NCI-H2029 treated with DMSO at 0.1 percent for 48 hours (cell line): ENCODE data around the gene KDM4C.

Experiments used
- DNase-seq: peaks from one replicate; lab custom pipeline; 2025; lab: John Stamatoyannopoulos, UW

The KDM4C gene

DNA sequence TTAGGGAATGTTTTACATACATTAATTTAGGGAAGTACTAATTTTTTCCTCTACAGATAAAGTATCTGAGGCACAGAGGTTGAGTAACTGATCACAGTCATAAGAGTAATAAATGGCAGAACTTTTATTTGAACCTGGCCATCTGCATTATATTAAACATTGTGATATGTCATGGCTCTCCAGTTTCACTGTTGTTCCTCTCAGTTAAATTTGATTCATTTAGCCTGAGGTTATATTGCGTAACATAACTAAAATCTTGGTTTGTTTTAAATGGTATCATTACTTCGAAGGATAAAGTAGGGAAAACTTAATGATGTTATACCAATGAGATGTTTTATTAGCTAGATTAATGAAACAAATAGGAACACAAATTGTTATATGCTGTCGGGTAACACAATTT is 284.4 kb downstream of the KDM4C start:
- DNase-seq = no peak

DNA sequence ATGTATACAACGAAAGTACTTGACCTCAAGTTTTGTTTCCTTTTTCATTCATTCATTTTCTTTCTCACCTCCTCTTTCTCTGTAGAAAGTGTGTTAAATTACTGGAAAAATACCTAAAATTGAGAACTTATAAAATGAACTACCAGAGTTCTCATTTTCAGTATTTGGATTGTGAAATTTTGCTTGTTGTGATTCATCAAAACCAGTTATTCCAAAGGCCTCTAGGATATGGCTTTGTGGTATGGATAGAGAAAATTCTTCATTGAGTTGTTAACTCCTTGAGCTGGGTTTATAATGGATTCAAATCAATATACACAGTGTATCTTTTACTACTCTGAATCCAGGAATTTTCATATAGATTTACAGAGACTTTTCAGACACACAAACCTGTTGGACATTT is 287.6 kb downstream of the KDM4C start:
- DNase-seq = no peak

DNA sequence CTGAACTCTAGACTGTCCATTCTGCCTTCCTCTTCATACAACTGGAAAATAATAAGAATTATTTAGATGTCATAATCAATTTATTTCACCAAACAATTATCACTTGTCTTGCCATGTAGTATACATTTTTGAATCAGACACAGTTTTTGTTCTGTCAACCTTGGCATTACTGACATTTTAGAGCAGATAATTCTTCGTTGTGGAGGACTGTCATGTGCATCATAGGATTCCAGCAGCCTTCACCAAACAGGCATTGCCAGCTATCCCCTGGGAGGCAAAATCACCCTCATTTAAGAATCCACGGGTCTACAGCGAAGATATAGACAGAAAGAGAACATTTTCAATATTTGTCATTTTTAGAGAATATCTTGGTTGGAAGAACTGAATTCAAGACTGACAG is 293.9 kb downstream of the KDM4C start:
- no peak for DNase-seq

DNA sequence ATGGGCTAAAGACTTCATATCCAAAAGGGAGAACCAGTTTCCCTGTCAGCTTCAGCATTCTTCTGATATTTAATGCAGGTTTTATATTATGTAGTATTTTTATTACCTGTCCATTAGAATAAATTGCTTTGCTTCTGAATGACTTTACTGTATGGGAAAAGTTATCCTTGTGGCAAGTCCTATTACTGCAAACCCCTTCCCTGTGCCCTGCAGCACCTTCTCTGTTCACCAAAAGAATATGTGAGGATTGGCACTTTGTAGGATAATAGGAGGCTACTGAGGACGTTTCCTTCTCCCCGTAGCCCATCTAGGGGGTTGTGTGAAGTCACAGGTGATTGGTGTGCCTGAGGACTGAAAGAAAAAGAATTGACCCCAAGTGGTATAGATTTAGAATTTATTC is 296.1 kb downstream of the KDM4C start:
- DNase-seq = no peak

DNA sequence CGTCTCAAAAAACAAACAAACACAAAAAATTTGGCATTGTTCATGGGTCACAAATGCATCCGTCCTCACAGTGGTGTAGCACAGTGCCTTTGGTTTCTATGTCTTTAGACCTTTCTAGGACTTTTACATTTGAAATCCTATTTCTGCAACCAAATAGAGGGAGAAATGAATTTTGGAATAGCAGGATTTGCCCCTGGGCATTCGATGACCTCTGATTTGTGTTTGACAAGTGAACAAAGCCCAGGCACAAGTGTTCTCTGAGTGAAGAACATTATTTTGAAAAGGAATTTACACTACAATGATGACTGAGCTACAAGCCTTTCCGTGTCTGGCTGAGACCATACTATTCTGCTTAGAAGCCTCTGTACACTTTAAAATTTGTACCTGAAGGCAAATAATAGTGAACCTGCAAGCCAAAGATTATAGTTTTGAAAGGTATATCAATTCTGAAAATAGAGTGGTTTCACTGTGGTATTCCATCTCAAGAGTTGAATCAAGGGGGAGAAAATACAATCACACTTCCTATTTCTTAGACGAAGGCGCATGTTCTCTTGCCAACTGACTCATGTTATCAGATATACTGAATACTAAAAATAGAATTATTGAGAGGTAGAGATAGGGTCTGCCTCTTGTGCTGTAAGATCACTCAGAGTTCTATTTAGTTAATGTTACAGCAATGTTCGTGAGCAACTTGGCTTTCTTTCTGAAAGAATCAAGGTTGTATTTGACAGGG is 297.6 kb downstream of the KDM4C start:
- no peak for DNase-seq

DNA sequence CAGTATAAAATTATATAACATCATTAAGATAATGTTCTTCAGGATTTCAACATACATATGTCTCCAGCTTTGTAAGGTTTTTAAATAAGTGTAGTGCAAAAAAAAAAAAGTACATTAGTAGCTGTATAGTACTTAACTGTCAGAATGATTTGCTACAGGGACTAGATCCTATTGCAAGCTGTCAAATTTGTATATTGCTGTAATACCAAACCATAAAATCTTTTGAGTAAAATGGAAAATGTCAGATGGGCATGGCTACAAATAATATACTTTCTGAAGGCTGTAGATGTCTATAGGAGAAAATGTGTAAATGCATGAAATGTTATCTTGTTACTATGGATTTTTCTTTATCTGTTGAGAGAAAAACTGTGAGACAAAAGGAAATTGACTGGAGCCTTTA is 298.5 kb downstream of the KDM4C start:
- no peak for DNase-seq

DNA sequence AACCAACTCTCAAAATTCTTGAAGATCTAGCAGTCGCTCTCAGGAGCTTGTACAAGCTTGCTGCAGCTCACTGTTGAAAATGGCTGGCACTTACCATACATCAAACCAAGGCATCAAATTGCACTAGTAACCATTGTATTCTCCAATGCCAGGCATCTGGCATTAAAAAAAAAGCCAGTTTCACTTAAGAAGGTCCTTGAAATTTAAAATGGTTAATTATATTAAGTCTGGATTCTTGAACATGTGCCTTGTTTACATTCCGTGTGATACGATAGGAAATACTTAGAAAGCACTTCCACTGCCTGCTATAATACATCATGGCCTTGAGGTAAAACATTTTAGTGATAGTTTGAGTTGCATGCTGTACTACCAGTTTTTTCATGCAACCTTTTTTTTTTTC is 300.7 kb downstream of the KDM4C start:
- DNase-seq = no peak

DNA sequence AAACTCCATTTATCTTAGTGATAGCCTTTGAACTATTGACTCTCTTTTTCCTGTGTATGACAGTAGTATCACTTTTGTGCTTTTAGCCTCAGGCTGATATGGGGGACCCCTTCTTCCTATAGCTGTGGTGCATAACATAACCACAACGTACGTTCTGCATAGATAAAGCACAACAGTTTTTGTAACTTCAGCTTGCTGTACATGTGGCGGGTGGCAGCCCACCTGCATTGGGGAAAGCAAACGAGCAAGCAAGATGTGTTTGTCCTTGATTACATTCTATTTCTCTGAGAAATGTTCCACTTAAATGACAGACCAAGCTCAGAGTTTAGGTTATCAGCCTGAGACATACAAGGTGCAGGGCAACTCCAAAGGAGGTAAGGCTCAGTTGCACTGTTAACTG is 309.4 kb downstream of the KDM4C start:
- no peak for DNase-seq

DNA sequence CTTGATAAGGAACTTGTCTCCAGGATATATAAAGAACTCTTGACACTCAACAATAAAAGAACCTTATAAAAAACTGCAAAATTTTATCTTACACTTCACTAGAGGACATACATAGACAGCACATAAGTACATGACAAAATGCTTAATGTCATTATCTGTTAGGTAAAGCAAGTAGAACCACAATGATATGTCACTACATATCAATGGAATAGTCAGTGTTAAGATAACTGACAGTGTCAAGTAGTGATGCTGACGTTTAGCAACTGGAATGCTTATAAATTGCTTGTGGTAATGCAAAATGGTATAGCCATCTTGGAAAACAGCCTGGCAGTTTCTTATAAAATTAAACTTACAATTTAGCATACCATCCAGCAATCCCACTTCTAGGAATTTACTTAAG is 314.1 kb downstream of the KDM4C start:
- no peak for DNase-seq

DNA sequence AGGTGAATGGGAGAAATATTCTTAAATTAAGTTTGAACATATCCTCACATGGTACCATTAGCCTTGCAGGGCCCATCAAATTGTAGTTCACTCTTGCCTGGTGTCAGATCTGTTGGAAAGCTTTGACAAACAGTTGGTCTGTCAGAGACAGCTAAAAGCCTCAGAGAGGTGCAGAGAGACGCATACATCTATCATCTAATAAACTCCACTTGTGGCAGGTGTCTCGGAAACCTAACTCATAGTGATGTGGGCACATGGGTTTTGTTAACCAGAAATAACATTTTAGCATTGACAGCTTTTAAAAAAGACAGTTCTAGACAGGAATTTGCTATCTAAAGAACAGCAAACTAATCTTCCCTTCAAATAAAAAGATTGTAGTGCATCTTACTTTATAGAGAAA is 315.9 kb downstream of the KDM4C start:
- DNase-seq = no peak

DNA sequence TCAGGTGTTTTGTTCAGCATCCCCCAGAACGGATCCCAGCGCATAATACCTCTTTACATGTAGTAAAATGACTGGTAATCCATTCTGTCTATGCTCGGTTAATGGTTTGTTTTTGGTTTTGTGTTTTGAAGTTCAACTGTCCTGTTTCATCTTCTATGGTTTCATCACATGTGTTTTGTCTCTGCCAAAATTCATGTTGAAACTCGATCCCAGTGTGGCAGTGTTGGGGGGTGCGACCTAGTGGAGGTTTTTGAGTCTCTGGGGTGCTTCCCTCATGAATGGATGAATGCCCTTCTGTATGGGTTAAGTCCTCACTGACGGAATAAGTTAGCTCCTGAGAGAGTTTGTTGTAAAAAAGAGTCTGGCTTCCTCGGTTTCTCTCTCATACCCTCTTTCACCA is 317.4 kb downstream of the KDM4C start:
- no peak for DNase-seq

DNA sequence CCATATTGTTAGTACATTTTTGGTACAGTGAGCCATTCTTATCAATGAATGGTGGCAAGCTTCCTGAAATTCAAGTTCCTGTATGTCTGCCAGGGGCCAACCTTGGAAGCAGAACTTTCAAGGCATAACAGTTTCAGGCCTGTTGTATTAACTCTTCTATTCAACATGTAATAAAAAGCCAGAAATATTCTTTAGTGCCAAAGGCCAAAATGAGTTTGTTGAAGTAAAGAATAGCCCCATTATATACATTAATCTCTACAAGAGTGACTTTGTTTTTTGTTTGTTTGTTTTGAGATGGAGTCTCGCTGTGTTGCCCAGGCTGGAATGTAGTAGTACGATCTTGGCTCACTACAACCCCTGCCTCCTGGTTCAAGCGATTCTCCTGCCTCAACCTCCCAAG is 321.3 kb downstream of the KDM4C start:
- DNase-seq = no peak

DNA sequence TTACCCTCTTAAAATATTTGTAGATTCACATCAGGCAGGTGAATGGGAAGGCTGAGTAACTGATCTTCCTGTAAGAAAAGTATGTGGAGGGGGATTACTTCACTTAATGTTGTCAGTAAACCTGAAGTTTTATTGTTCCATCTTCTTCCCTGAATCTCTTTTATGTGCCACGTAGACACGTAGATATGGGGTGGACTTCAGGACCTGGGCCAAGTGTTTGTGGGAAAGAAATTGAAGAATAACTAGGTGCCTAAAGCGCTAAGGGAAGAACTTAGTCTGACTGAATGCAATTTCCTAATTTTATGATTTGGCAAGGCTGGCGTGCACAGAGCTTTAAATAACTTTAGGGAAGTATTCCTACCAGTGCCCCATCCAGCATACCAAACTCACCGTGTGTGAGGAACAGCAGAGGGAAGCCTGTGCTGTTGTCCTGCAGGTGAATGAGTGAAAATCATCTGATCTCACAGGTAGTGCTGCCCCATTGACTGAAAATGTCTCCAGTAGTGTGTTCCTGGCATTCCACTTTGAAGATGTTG is 323.4 kb downstream of the KDM4C start:
- no peak for DNase-seq

DNA sequence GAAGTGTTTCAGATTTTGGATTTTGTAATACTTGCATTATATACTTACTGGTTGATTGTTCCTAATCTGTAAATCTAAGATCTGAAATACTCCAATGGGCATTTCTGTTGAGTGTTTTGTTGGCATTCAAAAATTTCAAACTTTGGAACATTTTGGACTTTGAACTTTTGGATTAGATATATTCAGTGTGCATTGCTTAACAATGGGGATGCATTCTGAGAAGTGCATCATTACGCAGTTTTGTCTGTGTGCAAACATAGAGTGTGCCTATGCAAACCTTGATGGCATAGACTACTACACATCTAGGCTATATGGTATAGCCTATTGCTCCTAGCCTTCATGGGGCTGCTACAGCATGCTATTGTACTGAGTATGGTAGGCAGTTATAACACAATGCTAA is 325.4 kb downstream of the KDM4C start:
- no peak for DNase-seq

DNA sequence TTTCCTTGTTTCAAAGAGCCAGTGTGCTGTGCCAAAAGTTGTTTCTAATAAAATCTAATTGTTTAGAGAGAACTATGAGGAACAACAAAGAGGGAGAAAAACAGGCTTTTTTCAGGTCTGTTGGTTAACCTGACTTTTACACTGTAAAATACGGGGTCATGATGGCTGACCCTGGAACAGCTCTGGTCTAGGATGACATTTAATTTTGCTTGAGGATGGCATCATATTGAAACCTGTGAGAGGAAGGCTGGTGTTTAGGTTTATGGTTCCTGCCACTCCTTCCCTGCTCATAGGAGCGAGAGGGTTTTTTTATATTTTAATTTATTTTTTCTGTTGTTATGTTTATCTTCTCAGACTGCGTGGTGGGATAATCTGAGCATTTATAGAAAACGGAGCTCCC is 327.6 kb downstream of the KDM4C start:
- no peak for DNase-seq

DNA sequence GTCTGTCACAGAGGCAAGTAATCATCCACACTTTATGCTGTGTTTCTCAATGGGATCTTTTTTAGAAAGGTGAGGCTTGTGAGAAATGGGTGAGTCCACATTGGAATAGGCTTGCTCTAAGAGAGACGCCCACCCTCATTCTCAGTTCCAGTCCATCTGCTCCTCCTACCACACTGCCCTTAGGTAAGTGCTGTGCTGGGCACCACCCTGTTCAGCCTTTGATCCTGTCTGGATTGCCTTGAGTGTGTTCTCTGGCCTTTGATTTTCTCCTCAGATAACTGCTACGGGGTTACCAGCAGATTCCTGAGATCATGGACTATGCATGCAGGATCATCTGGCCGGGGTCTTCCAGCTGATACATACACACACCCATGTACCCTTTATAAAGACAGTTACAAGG is 328.6 kb downstream of the KDM4C start:
- no peak for DNase-seq

DNA sequence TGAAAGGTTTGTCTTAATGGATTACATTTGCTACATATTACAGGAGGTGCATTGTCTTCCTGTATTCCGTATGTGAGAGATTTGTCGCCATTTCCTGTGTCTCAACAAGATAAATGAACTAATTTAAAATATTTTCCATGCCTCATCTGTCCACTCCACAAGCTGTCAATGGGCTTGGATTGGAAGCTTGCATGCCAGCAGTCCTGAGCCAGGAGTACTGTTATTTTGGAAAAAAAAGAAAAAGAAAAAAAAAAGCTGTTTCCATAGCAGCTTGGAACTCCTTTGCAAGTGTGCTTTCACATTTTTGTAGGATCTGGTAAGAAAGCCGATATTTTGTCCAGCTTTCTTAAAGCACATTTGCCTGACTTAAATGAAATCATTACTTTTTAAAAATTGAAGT is 330.8 kb downstream of the KDM4C start:
- no peak for DNase-seq

DNA sequence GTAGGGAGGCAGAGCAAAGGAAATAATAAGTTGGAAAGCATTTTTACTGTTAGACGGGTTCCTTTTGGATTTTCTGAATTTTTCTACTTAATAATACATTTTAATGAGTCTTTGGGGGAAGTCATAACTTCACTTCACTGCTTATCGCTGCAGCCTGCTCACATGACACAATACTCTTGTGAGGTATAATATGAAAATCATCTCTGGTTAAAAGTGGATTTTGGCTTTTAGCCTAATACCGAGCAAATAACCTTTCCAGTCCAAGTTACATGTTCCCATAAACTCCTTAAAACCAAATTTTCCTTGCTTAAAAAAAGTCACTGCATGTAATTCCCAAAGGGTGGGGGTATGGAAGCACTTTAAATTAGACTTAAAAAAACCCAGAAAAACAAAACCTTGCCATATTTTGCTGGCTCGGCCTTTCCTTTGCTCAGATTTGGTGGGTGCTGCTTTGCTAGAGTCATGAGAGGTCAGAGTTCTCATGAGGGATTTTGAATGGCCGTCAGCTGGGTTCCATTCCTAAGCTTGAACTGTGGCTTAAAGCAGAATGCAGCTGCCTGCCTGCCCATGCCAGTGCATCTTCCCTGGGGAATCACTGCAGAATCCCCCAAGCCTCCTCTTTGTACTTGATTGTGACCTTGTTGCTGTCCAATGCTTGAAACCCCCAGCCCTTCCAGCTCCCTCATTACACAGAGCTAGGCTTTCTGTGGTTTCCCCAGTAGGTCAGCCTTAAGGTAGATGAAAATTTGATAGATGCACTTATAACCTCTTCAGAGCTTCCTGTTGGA is 331.8 kb downstream of the KDM4C start:
- no peak for DNase-seq

DNA sequence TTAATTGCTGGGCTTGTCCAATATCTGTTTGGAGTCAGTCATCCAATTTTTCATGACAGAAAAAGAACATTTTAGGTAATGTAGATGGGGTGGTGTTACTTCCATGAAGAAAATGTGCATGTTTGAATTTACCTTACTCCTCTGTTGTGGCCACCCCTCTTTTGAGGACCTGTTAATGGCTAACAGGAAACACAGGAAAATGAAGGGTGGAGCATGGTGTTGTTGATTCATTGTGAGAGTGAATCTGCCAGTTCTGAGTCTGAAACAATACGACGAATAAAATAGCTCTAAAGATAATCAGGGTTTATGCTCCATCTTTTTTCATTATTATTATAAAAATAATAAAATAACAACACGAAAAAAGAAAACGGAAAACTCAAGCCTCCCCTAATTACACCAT is 335.3 kb downstream of the KDM4C start:
- no peak for DNase-seq

DNA sequence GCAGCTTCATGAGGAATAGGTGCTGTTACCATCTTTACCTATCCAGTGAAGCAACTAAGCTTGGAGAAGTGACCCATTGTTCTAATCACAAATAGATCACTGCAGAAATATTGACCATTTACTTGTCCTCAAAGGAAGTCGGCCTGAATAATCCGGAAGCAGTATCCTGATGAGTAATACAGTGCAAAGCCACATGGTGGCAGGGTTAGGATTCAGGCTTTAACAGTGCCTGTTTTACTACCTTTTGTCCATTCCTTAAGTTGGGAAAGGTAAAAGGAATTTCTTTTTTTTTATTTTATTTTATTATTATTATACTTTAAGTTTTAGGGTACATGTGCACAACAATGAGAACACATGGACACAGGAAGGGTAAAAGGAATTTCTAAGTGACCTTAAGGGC is 336.3 kb downstream of the KDM4C start:
- no peak for DNase-seq

DNA sequence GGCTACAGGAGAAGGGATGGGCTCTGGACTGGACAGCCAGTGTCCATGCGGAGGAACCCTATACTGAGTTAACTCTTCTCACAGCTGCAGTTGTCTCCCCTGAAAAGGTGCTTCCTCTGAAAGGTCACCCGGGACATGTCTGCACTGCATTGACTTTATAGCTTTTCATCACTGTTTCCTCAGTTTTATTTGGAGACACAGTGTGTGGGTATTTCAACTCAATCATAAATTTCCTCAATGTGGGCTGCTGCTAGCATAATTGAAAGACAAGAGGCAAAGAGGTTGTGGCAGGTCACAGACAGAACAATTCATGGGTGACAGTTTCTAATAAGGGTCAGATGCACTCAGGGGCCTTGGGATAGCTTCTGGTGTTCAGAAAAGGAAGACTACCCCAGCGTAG is 336.8 kb downstream of the KDM4C start:
- no peak for DNase-seq

DNA sequence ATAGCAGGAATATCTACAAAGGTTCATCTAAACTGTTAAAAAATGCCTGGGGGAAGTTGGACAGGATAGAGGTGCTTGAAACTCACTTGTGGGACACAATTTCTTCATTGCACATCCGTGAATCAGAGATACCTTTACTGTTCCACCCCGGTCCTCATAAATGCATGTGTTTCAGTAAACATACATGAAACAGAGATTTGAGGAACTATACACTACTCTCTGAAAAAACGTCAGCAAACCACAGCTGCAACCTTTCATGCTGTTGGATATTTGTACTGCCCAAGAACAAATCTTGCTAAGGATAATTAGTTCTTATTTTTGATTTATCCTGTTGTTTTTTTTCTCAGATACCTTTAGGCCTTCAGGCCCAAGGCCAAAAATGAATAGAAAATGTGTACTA is 337.3 kb downstream of the KDM4C start:
- no peak for DNase-seq

DNA sequence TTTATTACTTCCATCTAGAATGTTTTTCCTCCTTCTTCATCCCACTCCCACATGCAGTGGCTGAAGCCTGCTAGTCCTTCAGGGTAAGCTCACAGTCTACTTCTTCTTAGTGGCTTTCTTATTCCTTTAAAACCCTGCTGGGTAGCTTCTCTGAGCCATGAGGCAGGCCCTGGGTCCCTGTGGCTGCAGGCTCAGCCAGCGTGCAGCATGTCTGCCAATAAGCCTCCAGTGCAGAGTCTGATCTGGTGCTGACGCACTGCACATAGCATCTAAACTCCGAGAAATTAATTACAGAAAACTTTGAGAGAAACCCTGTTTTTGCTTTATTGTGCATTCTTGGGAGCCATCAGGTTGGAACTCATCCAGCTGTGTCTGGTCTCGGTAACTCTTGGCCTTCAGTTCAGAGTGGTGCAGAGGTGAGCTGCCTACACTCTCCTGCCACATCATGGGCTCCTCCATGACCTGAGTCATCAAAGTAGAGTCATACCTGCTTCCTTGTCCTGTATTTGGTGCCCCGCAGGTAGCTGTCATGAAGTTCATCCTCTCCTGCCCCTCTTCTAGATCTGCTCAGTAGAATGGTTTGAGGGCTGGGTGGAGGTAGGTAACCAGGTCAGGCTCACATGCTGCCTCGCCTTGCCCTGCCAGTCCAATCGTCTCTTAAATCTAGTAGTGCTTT is 339.4 kb downstream of the KDM4C start:
- no peak for DNase-seq
